GM12878 (cell line): ENCODE measurements around the gene SS18. TPM values are rescaled to one million over a fixed set of nuclear protein-coding genes. Genes with fewer than 3 reads are reported as not detected.

Source experiments
- ATAC-seq: fragments of 200-7000 bp; cut with Tn5 transposase; 3 replicates; pipeline ENCODE4 v1.9.1; 2020; ENCODE audit warnings: mild to moderate bottlenecking, moderate library complexity
- BruUV-seq: library from RNA; stranded (reverse); fragments of 400-500 nt; replicated peaks from 2 replicates; lab custom pipeline; 2021; lab: Mats Ljungman, UMichigan
- CTCF ChIA-PET: fragments of 300-600 bp; sonication (Branson Sonifier 250); formaldehyde crosslinking; extraction: SDS; loops from one replicate; lab custom pipeline; 2021; ENCODE audit warnings: inconsistent platforms; lab: Yijun Ruan, JAX
- POLR2A ChIA-PET: fragments of 350-600 bp; formaldehyde crosslinking; extraction: SDS; loops from one replicate; lab custom pipeline; 2021; ENCODE audit warnings: inconsistent platforms; lab: Charles Lee
- RAD21 ChIA-PET: fragments of 300-600 bp; sonication (Branson Sonifier 250); formaldehyde crosslinking; loops from one replicate; lab custom pipeline; 2023; ENCODE audit warnings: antibody characterized with exemption; ENCODE audit not compliant: unreplicated experiment; lab: Charles Lee
- SMC1A ChIA-PET: fragments of 300-600 bp; sonication (Branson Sonifier 250); formaldehyde crosslinking; loops from one replicate; lab custom pipeline; 2023; ENCODE audit not compliant: unreplicated experiment, uncharacterized antibody; lab: Charles Lee
- DNase-seq: peaks from one replicate; pipeline ENCODE4 v3.0.0-alpha.2; 2011; ENCODE audit warnings: low read depth, low spot score
- FAIRE-seq: peaks from 3 replicates; lab custom pipeline; 2011; peaks lifted over from hg19 to GRCh38; lab: Jason Lieb, UNC
- H2AFZ ChIP-seq: 2 replicates; pipeline ENCODE4 v1.6.0; 2011; ENCODE audit warnings: low read depth, low read length, control low read depth; ENCODE audit not compliant: control insufficient read depth
- H3K27ac ChIP-seq: 2 replicates; pipeline ENCODE4 v1.5.1; 2011; ENCODE audit warnings: control low read depth; ENCODE audit not compliant: control insufficient read depth, insufficient read depth
- H3K27me3 ChIP-seq, 2 experiments: replicated peaks in 1 of 2; 2 replicates each; pipeline versions ENCODE4 v1.6.0 to v1.6.1; 2011; ENCODE audit warnings: low read length in 1 of 2; ENCODE audit not compliant: control insufficient read depth in 2 of 2, insufficient read depth in 2 of 2
- H3K36me3 ChIP-seq, 2 experiments: 2 replicates each; pipeline ENCODE4 v1.5.1; 2011; ENCODE audit warnings: low read length in 1 of 2; ENCODE audit not compliant: control insufficient read depth in 2 of 2, insufficient read depth in 2 of 2
- H3K4me1 ChIP-seq: 2 replicates; pipeline ENCODE4 v1.6.1; 2011; ENCODE audit warnings: mild to moderate bottlenecking, low read length, moderate library complexity, mixed read lengths; ENCODE audit not compliant: control insufficient read depth, insufficient read depth
- H3K4me2 ChIP-seq: 2 replicates; pipeline ENCODE4 v1.6.0; 2011; ENCODE audit warnings: control low read depth; ENCODE audit not compliant: control insufficient read depth, insufficient read depth
- H3K4me3 ChIP-seq: fragments of 200-600 bp; sonication (generic); 2 replicates; pipeline ENCODE4 v1.5.1; 2016
- H3K79me2 ChIP-seq: 2 replicates; pipeline ENCODE4 v1.6.0; 2011; ENCODE audit warnings: low read length; ENCODE audit not compliant: control insufficient read depth, insufficient read depth
- H3K9ac ChIP-seq: 2 replicates; pipeline ENCODE4 v1.8.0; 2011; ENCODE audit warnings: low read length, control low read depth, mixed read lengths; ENCODE audit not compliant: control insufficient read depth, insufficient read depth
- H3K9me3 ChIP-seq: replicated peaks from 3 replicates; pipeline ENCODE4 v1.5.1; 2011; ENCODE audit warnings: mild to moderate bottlenecking, low read length; ENCODE audit not compliant: control insufficient read depth, insufficient read depth
- H4K20me1 ChIP-seq: 2 replicates; pipeline ENCODE4 v1.6.0; 2011; ENCODE audit not compliant: control insufficient read depth, insufficient read depth
- ATF3 ChIP-seq: IDR thresholded peaks from 2 replicates; pipeline ENCODE4 v1.6.1; 2011; ENCODE audit warnings: low read depth, mild to moderate bottlenecking, low read length, moderate library complexity, borderline replicate concordance; ENCODE audit errors: extremely low read depth
- ATF7 ChIP-seq: fragments of 450-650 bp; IDR thresholded peaks from 2 replicates; pipeline ENCODE4 v1.6.1; 2016; ENCODE audit warnings: low read depth, mild to moderate bottlenecking
- CHD1 ChIP-seq: IDR thresholded peaks from 2 replicates; pipeline ENCODE4 v1.6.1; 2012; ENCODE audit warnings: low read depth, low read length, improper control_type of control experiment
- HCFC1 ChIP-seq: fragments of 150-350 bp; IDR thresholded peaks from 2 replicates; pipeline ENCODE4 v1.6.1; 2014; ENCODE audit warnings: low read length
- HDGF ChIP-seq: fragments of 450-650 bp; IDR thresholded peaks from 2 replicates; pipeline ENCODE4 v1.6.1; 2016; ENCODE audit warnings: antibody characterized with exemption
- JUND ChIP-seq: IDR thresholded peaks from 2 replicates; pipeline ENCODE4 v1.6.1; 2012; ENCODE audit warnings: low read depth, mild to moderate bottlenecking, low read length, improper control_type of control experiment, moderate library complexity
- KAT2A ChIP-seq: conservative IDR thresholded peaks from 2 replicates; pipeline ENCODE4 v1.6.1; 2011; ENCODE audit warnings: low read depth, low read length; ENCODE audit not compliant: control insufficient read depth
- MTA2 ChIP-seq: fragments of 450-650 bp; IDR thresholded peaks from 2 replicates; pipeline ENCODE4 v1.6.1; 2016; ENCODE audit warnings: low read depth, mild to moderate bottlenecking, moderate library complexity
- PKNOX1 ChIP-seq: fragments of 450-650 bp; IDR thresholded peaks from 2 replicates; pipeline ENCODE4 v1.6.1; 2016; ENCODE audit warnings: mild to moderate bottlenecking
- RBBP5 ChIP-seq: fragments of 200-600 bp; sonication (generic); conservative IDR thresholded peaks from 2 replicates; pipeline ENCODE4 v1.6.1; 2016
- SRF ChIP-seq, 2 experiments: IDR thresholded peaks; 2 replicates each; pipeline ENCODE4 v1.6.1; 2011; ENCODE audit warnings: low read depth in 2 of 2, low read length in 2 of 2, mild to moderate bottlenecking in 1 of 2, moderate library complexity in 1 of 2
- ZNF207 ChIP-seq: fragments of 450-650 bp; IDR thresholded peaks from 2 replicates; pipeline ENCODE4 v1.6.1; 2014; ENCODE audit warnings: antibody characterized with exemption, mild to moderate bottlenecking, borderline replicate concordance
- WGBS: methylation state at CpG from one replicate; pipeline ENCODE4 v1.1.6; 2016; ENCODE audit warnings: low lambda C conversion rate; ENCODE audit not compliant: insufficient replicate concordance, insufficient coverage; ENCODE audit errors: missing lambda C conversion rate; 5-methylcytosine and 5-hydroxymethylcytosine counted together
- in situ Hi-C: fragments of 300-500 bp; cut with MboI; formaldehyde crosslinking; loops from 9 replicates; pipeline ENCODE4 v1.14.3; 2018; ENCODE audit warnings: mixed read lengths
- intact Hi-C: fragments of 100-400 bp; cut with micrococcal nuclease; formaldehyde crosslinking; loops from one replicate; pipeline ENCODE4 v1.14.2; 2022; ENCODE audit not compliant: unreplicated experiment
- polyA plus RNA-seq, 11 experiments: library from polyadenylated mRNA; depleted of rRNA in 4 of 11; unstranded in 6 of 11; stranded (reverse) in 5 of 11; fragments of >200 nt; fragmentation: Nextera tagmentation in 4 of 11; fragmentation: Illumina TruSeq in 1 of 11; extraction: Ambion mirVana in 4 of 11; extraction: Trizol in 1 of 11; gene quantifications; 1 replicate in 1 of 11; 2 replicates in 10 of 11; pipeline versions ENCODE4 v1.2.1 to v1.2.3, GENCODE V29; 2011 to 2016; ENCODE audit warnings: inconsistent platforms in 2 of 11, missing spikeins in 2 of 11, low read depth in 1 of 11
- total RNA-seq, 4 experiments: library from RNA; depleted of rRNA in 3 of 4; stranded (reverse); fragments of >200 nt in 3 of 4; fragmentation: Illumina TruSeq in 1 of 4; extraction: Trizol in 1 of 4; gene quantifications; 2 replicates each; pipeline versions ENCODE4 v1.2.1 to v1.2.3, GENCODE V29; 2013 to 2021
- TF ChIP-seq, protein P1 (sequence below): IDR thresholded peaks from 2 replicates; pipeline ENCODE4 v1.6.1; 2011; ENCODE audit warnings: borderline replicate concordance, low read depth, mild to moderate bottlenecking, moderate library complexity, mixed read lengths, low read length; ENCODE audit not compliant: insufficient read depth; ENCODE audit errors: extremely low read length
- TF ChIP-seq, protein P2 (sequence below): fragments of 450-650 bp; IDR thresholded peaks from 2 replicates; pipeline ENCODE4 v1.6.1; 2014; ENCODE audit warnings: mild to moderate bottlenecking
- TF ChIP-seq, protein P3 (sequence below): fragments of 450-650 bp; IDR thresholded peaks from 2 replicates; pipeline ENCODE4 v1.6.1; 2017; ENCODE audit warnings: borderline replicate concordance

SS18 gene
- total and polyA plus RNA-seq, 10 of the 15 experiments (the other 5 are each of a cell fraction or from before 2014, with no cell fraction given): 16.6 to 153 (median 81.8) TPM

DNA sequence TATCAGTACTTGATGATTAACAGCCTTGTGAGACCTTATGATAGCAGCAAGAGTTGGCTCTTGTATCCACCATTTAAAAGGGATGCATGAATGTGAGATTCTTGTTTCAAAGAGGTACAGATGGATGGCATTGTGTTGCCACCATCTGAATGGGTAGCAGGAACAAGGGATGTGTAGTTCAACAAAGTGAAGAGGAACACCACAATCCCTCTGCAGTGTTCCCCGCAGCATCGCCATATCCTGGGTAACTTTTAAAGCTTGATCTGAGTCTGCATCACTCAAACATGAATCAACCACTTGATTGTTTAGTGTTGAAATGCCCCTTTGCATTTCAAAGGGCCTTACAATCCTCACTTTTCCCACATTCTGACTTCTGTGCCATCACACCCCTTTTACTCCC is 106.7 kb downstream of the SS18 start:
- DNase-seq: no peak
- H3K79me2 ChIP-seq: no peaks in the 10 kb centered on the region
- TF ChIP-seq HCFC1 (no peak), RBBP5 (no peak), SRF (IDR thresholded peaks at IDR 0.05; ENCODE audit: low read depth in 2 of 2, low read length in 2 of 2) (no peak), ATF3 (no peak), HDGF (no peak), MTA2 (no peak), ZNF207 (no peak), JUND (no peak), PKNOX1 (no peak), CHD1 (no peak), KAT2A (no peak), ATF7 (no peak)
- TF ChIP-seq, protein P1, sequence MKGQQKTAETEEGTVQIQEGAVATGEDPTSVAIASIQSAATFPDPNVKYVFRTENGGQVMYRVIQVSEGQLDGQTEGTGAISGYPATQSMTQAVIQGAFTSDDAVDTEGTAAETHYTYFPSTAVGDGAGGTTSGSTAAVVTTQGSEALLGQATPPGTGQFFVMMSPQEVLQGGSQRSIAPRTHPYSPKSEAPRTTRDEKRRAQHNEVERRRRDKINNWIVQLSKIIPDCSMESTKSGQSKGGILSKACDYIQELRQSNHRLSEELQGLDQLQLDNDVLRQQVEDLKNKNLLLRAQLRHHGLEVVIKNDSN: no peak
- TF ChIP-seq, protein P2, sequence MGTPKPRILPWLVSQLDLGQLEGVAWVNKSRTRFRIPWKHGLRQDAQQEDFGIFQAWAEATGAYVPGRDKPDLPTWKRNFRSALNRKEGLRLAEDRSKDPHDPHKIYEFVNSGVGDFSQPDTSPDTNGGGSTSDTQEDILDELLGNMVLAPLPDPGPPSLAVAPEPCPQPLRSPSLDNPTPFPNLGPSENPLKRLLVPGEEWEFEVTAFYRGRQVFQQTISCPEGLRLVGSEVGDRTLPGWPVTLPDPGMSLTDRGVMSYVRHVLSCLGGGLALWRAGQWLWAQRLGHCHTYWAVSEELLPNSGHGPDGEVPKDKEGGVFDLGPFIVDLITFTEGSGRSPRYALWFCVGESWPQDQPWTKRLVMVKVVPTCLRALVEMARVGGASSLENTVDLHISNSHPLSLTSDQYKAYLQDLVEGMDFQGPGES: no peak
- TF ChIP-seq, protein P3, sequence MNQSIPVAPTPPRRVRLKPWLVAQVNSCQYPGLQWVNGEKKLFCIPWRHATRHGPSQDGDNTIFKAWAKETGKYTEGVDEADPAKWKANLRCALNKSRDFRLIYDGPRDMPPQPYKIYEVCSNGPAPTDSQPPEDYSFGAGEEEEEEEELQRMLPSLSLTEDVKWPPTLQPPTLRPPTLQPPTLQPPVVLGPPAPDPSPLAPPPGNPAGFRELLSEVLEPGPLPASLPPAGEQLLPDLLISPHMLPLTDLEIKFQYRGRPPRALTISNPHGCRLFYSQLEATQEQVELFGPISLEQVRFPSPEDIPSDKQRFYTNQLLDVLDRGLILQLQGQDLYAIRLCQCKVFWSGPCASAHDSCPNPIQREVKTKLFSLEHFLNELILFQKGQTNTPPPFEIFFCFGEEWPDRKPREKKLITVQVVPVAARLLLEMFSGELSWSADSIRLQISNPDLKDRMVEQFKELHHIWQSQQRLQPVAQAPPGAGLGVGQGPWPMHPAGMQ: no peak
- TF ChIP-seq, all 136 proteins: peak for 0
- POLR2A ChIA-PET: no interaction called here
- Histone ChIP-seq H3K27me3 (no peaks in the 10 kb centered on the region; a peak in 1 of 4 replicates), H3K9me3 (no peaks in the 10 kb centered on the region), H3K27ac (no peak overlapping the region), H3K4me2 (no peak overlapping the region), H3K36me3 (no peaks in the 10 kb centered on the region), H4K20me1 (no peaks in the 10 kb centered on the region), H3K4me1 (peaks cover 4% of the 10 kb centered on the region; the same call in 1 of the 2 replicates), H3K9ac (no peak overlapping the region), H2AFZ (no peak overlapping the region), H3K4me3 (no peak overlapping the region)
- CTCF ChIA-PET: no interaction called here
- no TSS peak for BruUV-seq
- in situ Hi-C loops (no loop called here), intact Hi-C loops (no loop called here)
- RAD21 ChIA-PET: no interaction called here
- ATAC-seq: no peak
- WGBS: 100% methylated on average over 2 of the region's 2 CpGs
- SMC1A ChIA-PET: no interaction called here
- no peak for FAIRE-seq
